Astrocyte of the spinal cord (primary cell): ENCODE data around the gene SDF2.

ENCODE experiments used
- DNase-seq: peaks from one replicate; pipeline ENCODE4 v3.0.0; 2011; ENCODE audit warnings: low read depth, low spot score
- H3K4me3 ChIP-seq: 2 replicates; pipeline ENCODE4 v1.5.1; 2011; ENCODE audit warnings: low read depth, mild to moderate bottlenecking, low read length, moderate library complexity
- in situ Hi-C: cut with HindIII; loops from 2 replicates; pipeline ENCODE4 v1.10.0; 2017; ENCODE audit warnings: low sequenced_read_pairs
- TF ChIP-seq, protein P1 (sequence below): IDR thresholded peaks from 2 replicates; pipeline ENCODE4 v1.5.1; 2012; ENCODE audit warnings: low read depth, mild to moderate bottlenecking, low read length, inconsistent platforms

The SDF2 gene

GRCh38 chr17:28700278-28700677 is 38.6 kb upstream of the SDF2 start:
- TF ChIP-seq, protein P1, sequence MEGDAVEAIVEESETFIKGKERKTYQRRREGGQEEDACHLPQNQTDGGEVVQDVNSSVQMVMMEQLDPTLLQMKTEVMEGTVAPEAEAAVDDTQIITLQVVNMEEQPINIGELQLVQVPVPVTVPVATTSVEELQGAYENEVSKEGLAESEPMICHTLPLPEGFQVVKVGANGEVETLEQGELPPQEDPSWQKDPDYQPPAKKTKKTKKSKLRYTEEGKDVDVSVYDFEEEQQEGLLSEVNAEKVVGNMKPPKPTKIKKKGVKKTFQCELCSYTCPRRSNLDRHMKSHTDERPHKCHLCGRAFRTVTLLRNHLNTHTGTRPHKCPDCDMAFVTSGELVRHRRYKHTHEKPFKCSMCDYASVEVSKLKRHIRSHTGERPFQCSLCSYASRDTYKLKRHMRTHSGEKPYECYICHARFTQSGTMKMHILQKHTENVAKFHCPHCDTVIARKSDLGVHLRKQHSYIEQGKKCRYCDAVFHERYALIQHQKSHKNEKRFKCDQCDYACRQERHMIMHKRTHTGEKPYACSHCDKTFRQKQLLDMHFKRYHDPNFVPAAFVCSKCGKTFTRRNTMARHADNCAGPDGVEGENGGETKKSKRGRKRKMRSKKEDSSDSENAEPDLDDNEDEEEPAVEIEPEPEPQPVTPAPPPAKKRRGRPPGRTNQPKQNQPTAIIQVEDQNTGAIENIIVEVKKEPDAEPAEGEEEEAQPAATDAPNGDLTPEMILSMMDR: no peak
- in situ Hi-C loops: no loop called here
- no peak for DNase-seq
- H3K4me3 ChIP-seq: no peak overlapping the region

DNA sequence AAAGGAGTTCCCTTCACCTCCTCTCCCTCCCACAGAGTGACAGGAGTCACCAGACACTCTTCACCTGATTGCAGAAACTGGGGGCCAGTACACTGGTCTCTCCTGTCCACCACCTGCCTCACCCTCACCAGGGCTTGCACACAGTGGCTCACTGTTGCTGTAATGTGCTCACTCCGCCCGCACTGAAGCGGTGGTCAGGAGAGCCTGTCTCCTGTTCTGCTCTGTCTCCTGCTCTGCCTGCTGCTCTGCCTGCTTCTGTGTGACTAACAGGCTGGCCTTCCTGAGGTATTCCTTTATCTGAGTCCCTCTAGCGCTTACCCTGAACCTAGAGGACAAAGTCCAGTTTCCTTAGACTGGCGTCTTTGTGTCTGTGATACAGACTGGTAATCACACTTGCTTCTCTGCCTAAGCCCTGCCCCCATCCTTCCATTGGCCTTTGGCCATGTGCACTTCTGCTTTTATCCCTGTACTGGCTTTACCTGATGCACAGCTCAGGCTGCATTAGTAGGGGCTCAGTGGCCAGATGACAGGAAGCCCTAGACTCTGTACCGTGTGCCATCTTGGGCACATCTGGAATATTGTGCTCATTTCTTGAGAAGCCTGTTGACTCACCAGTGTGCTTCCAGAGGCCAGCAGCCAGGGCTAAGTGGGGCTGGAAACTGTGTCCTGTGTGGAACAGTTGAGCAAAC is 36.7 kb upstream of the SDF2 start:
- TF ChIP-seq, protein P1: no peak
- H3K4me3 ChIP-seq: no peak overlapping the region
- DNase-seq: no peak
- in situ Hi-C loops: no loop called here

DNA sequence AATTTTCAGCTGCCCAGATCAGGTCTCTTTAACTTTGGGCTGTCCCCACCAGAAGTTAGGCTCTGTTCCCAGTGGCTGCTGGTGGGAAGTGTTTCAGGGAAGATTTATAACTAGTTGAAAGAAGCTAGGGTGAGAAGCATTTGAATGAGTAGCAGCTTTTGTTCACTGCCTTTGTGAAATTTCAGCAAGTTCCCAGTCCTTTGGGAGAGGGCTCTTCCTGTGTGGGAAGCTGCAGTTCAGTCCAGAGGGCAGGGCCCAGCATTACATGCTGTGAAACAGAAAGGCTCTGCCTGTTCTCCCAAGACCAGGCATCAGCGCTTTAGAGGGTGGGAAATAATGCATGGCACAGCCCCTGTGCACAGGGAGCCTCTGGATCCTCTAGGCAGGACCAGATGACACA is 32.2 kb upstream of the SDF2 start:
- no peak overlapping the region for H3K4me3 ChIP-seq
- TF ChIP-seq, protein P1: no peak
- in situ Hi-C loops: no loop called here
- DNase-seq: no peak

DNA sequence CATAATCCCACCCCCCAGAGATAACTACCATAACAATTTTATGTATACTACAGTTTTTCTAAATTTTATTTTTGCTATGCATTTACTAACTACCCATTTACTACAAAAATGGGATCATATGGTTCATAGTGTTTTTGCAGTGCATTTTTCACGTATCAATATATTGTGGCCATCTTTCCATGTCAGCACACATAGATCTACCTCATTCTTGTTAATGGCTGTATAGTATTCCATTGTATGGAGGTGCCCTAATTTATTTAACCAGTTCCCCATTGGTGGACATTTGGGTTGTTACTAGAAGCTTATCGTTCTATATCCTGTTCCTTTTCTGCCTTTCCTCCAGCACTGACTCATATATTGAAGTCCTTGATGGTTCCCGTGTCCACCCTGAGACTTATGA is 27.3 kb upstream of the SDF2 start:
- in situ Hi-C loops: no loop called here
- H3K4me3 ChIP-seq: no peak overlapping the region
- DNase-seq: no peak
- TF ChIP-seq, protein P1: no peak

- no peak for DNase-seq
- no peak overlapping the region for H3K4me3 ChIP-seq
- TF ChIP-seq, protein P1: no peak
- in situ Hi-C loops: no loop called here
These were observed 26.8 kb upstream of the SDF2 start for GRCh38 chr17:28688481-28688880.

DNA sequence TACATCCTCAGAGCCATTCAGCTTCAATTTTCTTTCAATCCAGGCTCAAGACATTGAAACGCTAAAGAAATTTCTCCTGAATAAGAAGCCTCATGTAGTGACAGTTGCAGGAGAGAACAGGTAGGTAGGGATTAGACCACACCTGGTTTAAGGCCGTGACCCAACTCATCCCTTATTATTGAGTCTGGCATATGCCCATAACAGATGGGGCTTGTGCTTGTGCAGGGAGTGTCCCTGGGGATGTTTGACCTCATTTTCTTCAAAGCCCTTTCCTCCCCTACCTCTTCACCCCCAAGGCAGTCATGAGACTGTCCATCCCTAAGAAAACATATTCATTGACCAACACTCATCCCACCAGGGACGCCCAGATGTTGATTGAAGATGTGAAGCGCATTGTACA is 24.6 kb upstream of the SDF2 start:
- no peak overlapping the region for H3K4me3 ChIP-seq
- no peak for DNase-seq
- in situ Hi-C loops: no loop called here
- TF ChIP-seq, protein P1: no peak

DNA sequence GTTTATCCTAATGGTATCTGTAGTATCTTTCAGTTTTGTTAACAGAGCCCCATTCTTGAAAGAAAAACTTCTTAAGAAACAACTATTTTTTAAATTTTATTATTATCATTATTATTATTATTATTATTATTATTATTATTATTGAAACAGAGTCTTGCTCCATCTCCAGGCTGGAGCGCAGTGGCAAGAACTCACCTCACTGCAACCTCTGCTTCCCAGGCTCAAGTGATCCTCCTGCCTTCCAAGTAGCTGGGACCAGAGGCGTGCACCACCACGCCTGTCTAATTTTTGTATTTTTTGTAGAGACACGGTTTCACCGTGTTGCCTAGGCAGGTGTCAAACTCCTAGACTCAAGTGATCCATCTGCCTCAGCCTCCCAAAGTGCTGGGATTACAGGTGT is 23.7 kb upstream of the SDF2 start:
- no peak overlapping the region for H3K4me3 ChIP-seq
- TF ChIP-seq, protein P1: no peak
- DNase-seq: no peak
- in situ Hi-C loops: no loop called here
